CD8-positive, alpha-beta memory T cell (primary cell): ENCODE measurements around the gene SCART1. TPM values are rescaled to one million over a fixed set of nuclear protein-coding genes. Genes with fewer than 3 reads are reported as not detected.
"Not testable (repeated sequence)": the region's sequence is repeated elsewhere in the genome, so short reads cannot be mapped to it uniquely, and the experiment has no call there.

ENCODE experiments used
- CTCF ChIA-PET: fragments of 350-600 bp; sonication (Branson Sonifier 250); formaldehyde crosslinking; loops from one replicate; lab custom pipeline; 2021; ENCODE audit warnings: antibody characterized with exemption; lab: Charles Lee
- POLR2A ChIA-PET: fragments of 350-600 bp; sonication (Branson Sonifier 250); formaldehyde crosslinking; loops from one replicate; lab custom pipeline; 2021; ENCODE audit warnings: antibody characterized with exemption; lab: Charles Lee
- DNase-seq, 5 donors: peaks; one replicate each; pipeline versions ENCODE4 v3.0.0 to v3.0.0-alpha.2; 2020 to 2022; ENCODE audit warnings: mixed read lengths in 1 of 5
- H3K27ac ChIP-seq: one replicate; pipeline ENCODE4 v1.7.0; 2013; ENCODE audit warnings: low read depth, mild to moderate bottlenecking, low read length, moderate library complexity
- H3K27me3 ChIP-seq: 2 replicates; pipeline ENCODE4 v1.7.0; 2013; ENCODE audit warnings: low read length, mild to moderate bottlenecking; ENCODE audit not compliant: insufficient read depth, poor library complexity, severe bottlenecking
- H3K36me3 ChIP-seq: 2 replicates; pipeline ENCODE4 v1.7.0; 2013; ENCODE audit warnings: mild to moderate bottlenecking, low read length, moderate library complexity; ENCODE audit not compliant: insufficient read depth
- H3K4me1 ChIP-seq: 2 replicates; pipeline ENCODE4 v1.7.0; 2013; ENCODE audit warnings: mild to moderate bottlenecking, low read length, moderate library complexity; ENCODE audit not compliant: insufficient read depth
- H3K4me3 ChIP-seq: 2 replicates; pipeline ENCODE4 v1.7.0; 2013; ENCODE audit warnings: mild to moderate bottlenecking, low read length
- H3K9me3 ChIP-seq: 2 replicates; pipeline ENCODE4 v1.7.0; 2013; ENCODE audit warnings: mild to moderate bottlenecking, low read length
- H3K27ac Mint-ChIP-seq, 8 donors: one replicate each; pipeline ENCODE4 v1.8.0; 2020 to 2021; ENCODE audit warnings: mixed read lengths in 8 of 8, mild to moderate bottlenecking in 6 of 8, inconsistent platforms in 3 of 8, moderate library complexity in 3 of 8
- H3K27me3 Mint-ChIP-seq, 2 donors: one replicate each; pipeline ENCODE4 v1.8.0; 2020 to 2021; ENCODE audit warnings: mixed read lengths in 2 of 2, mild to moderate bottlenecking in 1 of 2, moderate library complexity in 1 of 2
- H3K36me3 Mint-ChIP-seq, 3 donors: one replicate each; pipeline ENCODE4 v1.8.0; 2020 to 2021; ENCODE audit warnings: mixed read lengths in 3 of 3, inconsistent platforms in 1 of 3, mild to moderate bottlenecking in 1 of 3
- H3K4me1 Mint-ChIP-seq, 3 donors: one replicate each; pipeline ENCODE4 v1.8.0; 2020 to 2021; ENCODE audit warnings: mixed read lengths in 3 of 3, inconsistent platforms in 1 of 3, mild to moderate bottlenecking in 1 of 3
- H3K4me3 Mint-ChIP-seq, 7 donors: one replicate each; pipeline ENCODE4 v1.8.0; 2020 to 2021; ENCODE audit warnings: mixed read lengths in 7 of 7, mild to moderate bottlenecking in 6 of 7, moderate library complexity in 4 of 7, inconsistent platforms in 2 of 7
- H3K9me3 Mint-ChIP-seq, 5 donors: one replicate each; pipeline ENCODE4 v1.8.0; 2020 to 2022; ENCODE audit warnings: mixed read lengths in 5 of 5, mild to moderate bottlenecking in 3 of 5, moderate library complexity in 2 of 5, inconsistent platforms in 1 of 5
- polyA plus RNA-seq: library from polyadenylated mRNA; unstranded; fragments of 300-500 nt; fragmentation: Illumina TruSeq; gene quantifications from one replicate; pipeline ENCODE4 v1.2.3, GENCODE V29; 2021
- total RNA-seq, 2 experiments: library from RNA; stranded (reverse); gene quantifications; one replicate each; pipeline ENCODE4 v1.2.3, GENCODE V29; 2021

SCART1 gene
- total and polyA plus RNA-seq, 3 experiments from 2014 or later, result 1.4 to 3.2 (median 1.5) TPM

DNA sequence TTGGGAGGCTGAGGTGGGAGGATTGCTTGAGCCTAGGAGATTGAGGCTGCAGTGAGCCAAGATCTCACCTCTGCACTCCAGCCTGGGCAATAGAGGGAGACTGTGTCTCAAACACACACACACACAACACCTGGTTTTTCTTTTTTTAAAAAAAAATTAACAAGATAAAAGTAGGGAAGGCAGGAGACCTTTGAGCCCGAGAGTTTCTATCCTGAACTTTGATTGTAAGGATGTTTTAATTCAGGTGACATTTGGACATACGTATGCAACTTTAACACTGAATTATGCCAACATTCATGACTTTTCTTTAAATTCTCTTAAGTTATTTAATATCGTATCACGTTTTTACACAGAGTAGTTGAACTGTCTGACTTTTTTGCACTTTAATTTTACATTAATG is 61.7 kb downstream of the SCART1 start:
- Histone ChIP-seq H3K27me3 (no peaks in the 10 kb centered on the region), H3K36me3 (no peaks in the 10 kb centered on the region), H3K4me3 (no peak overlapping the region), H3K27ac (no peak overlapping the region), H3K9me3 (no peaks in the 10 kb centered on the region), H3K4me1 (peaks cover 7% of the 10 kb centered on the region)
- no peak overlapping the region for H3K4me3 Mint-ChIP-seq
- DNase-seq, result no peak
- peaks cover 0 to 3% (median 0%) of the 10 kb centered on the region in 3 donors for H3K36me3 Mint-ChIP-seq
- H3K4me1 Mint-ChIP-seq, result peaks cover 7 to 12% (median 9%) of the 10 kb centered on the region in 3 donors
- H3K27ac Mint-ChIP-seq, result no peak overlapping the region
- peaks cover 8 to 27% of the 10 kb centered on the region in 2 donors for H3K27me3 Mint-ChIP-seq
- POLR2A ChIA-PET, result no interaction called here
- peaks cover 0 to 2% (median 0%) of the 10 kb centered on the region in 5 donors for H3K9me3 Mint-ChIP-seq
- CTCF ChIA-PET, result no interaction called here

DNA sequence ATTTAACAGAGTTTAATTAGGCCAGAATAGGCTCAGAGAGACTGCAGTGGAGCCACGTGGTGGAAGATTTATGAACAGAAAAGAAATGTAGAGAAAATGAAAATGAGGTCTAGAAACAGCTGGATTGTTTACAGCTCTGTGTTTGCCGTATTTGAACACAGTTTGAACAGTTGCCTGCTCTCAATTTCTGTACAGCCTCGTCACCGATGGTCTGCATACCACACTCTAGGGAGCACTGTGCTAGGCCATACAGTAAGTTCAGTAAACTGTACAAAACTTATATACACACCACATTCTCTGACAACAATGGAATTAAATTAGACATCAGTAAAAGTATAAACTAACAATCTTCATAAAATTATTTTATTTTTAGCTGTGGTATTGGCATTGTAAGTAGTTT is 62.3 kb downstream of the SCART1 start:
- H3K27ac ChIP-seq, result no peak overlapping the region
- no peak for DNase-seq
- CTCF ChIA-PET, result no interaction called here
- no peak overlapping the region for H3K4me3 Mint-ChIP-seq
- no peak overlapping the region for H3K27ac Mint-ChIP-seq
- H3K36me3 Mint-ChIP-seq, result peaks cover 0 to 3% (median 0%) of the 10 kb centered on the region in 3 donors
- no peaks in the 10 kb centered on the region for H3K9me3 ChIP-seq
- no peaks in the 10 kb centered on the region for H3K9me3 Mint-ChIP-seq
- no peaks in the 10 kb centered on the region for H3K36me3 ChIP-seq
- H3K4me3 ChIP-seq, result no peak overlapping the region
- no peaks in the 10 kb centered on the region for H3K27me3 ChIP-seq
- peaks cover 10 to 18% (median 14%) of the 10 kb centered on the region in 3 donors for H3K4me1 Mint-ChIP-seq
- POLR2A ChIA-PET, result no interaction called here
- peaks cover 5 to 23% of the 10 kb centered on the region in 2 donors for H3K27me3 Mint-ChIP-seq
- peaks cover 10% of the 10 kb centered on the region for H3K4me1 ChIP-seq

DNA sequence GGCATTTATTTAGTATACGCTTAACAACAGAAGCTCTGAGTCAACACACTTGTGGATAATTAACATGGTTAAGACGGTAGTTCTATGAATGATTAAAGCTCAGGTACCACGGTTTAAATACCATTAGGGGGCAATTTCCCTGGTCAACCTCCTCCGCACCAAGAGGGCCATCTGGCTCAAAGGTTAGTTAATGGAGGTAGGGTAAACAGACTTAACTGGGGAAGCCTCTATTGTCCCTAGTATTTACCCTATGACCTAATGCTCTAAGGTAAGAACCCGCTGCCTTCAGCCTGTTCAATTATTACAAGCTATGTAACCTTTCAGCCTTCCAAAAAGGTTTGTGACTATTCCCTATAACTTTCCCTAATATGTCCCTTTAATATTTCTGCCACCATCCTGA is 64.8 kb downstream of the SCART1 start:
- H3K27me3 ChIP-seq, POLR2A ChIA-PET, DNase-seq, H3K27ac Mint-ChIP-seq, H3K4me3 ChIP-seq, H3K36me3 ChIP-seq, H3K36me3 Mint-ChIP-seq, H3K27ac ChIP-seq, H3K4me3 Mint-ChIP-seq, H3K9me3 ChIP-seq: not testable (repeated sequence)
- Mint-ChIP-seq H3K4me1 (peaks cover 10 to 18% (median 14%) of the 10 kb centered on the region in 3 donors), H3K27me3 (peaks cover 0 to 11% of the 10 kb centered on the region in 2 donors), H3K9me3 (peaks cover 4 to 13% (median 6%) of the 10 kb centered on the region in 5 donors)
- peaks cover 10% of the 10 kb centered on the region for H3K4me1 ChIP-seq
- CTCF ChIA-PET, result interaction anchor here (1.0 to 1.4 kb wide), 2 partner anchors 10 to 189 kb away, joined by 3 to 9 read pairs; no protein-coding TSS in a partner anchor

Other genes starting within 250 kb of the SCART1 start
- gene UTF1, start 223.7 kb upstream of the SCART1 start, total RNA-seq, result not detected
- not detected for gene UTF1, start 223.7 kb upstream of the SCART1 start, polyA plus RNA-seq
- not detected for gene VENTX, start 216.1 kb upstream of the SCART1 start, total RNA-seq
- gene VENTX, start 216.1 kb upstream of the SCART1 start, polyA plus RNA-seq, result not detected
- 10 to 100 TPM; 67.0 to 70.0 TPM for gene ADAM8, start 177.1 kb upstream of the SCART1 start, total RNA-seq
- gene ADAM8, start 177.1 kb upstream of the SCART1 start, polyA plus RNA-seq, result 74.9 TPM
- gene TUBGCP2, start 145.1 kb upstream of the SCART1 start, total RNA-seq, result 10 to 100 TPM; 67.9 to 68.1 TPM
- 39.9 TPM for gene TUBGCP2, start 145.1 kb upstream of the SCART1 start, polyA plus RNA-seq
- gene ZNF511, start 145.0 kb upstream of the SCART1 start, total RNA-seq, result 10 to 100 TPM; 82.2 to 83.2 TPM
- gene ZNF511, start 145.0 kb upstream of the SCART1 start, polyA plus RNA-seq, result 90.8 TPM
- gene CALY, start 117.0 kb upstream of the SCART1 start, total RNA-seq, result 1 to 10 TPM in 1 of 2 experiments, under 1 TPM in 1; 0.92 to 1.3 TPM
- 0.83 TPM for gene CALY, start 117.0 kb upstream of the SCART1 start, polyA plus RNA-seq
- not detected for gene PRAP1, start 106.6 kb upstream of the SCART1 start, total RNA-seq
- not detected for gene PRAP1, start 106.6 kb upstream of the SCART1 start, polyA plus RNA-seq
- 10 to 100 TPM; 34.6 to 39.8 TPM for gene FUOM, start 95.9 kb upstream of the SCART1 start, total RNA-seq
- 22.9 TPM for gene FUOM, start 95.9 kb upstream of the SCART1 start, polyA plus RNA-seq
- gene ECHS1, start 80.6 kb upstream of the SCART1 start, total RNA-seq, result 10 to 100 TPM; 74.7 to 76.3 TPM
- gene ECHS1, start 80.6 kb upstream of the SCART1 start, polyA plus RNA-seq, result 103 TPM
- gene PAOX, start 74.7 kb upstream of the SCART1 start, total RNA-seq, result 1 to 10 TPM; 6.4 to 6.7 TPM
- gene PAOX, start 74.7 kb upstream of the SCART1 start, polyA plus RNA-seq, result 16.8 TPM
- 10 to 100 TPM; 53.9 to 54.6 TPM for gene MTG1, start 59.8 kb upstream of the SCART1 start, total RNA-seq
- gene MTG1, start 59.8 kb upstream of the SCART1 start, polyA plus RNA-seq, result 38.5 TPM
- gene SPRN, start 29.3 kb upstream of the SCART1 start, total RNA-seq, result not detected
- gene SPRN, start 29.3 kb upstream of the SCART1 start, polyA plus RNA-seq, result 0.43 TPM
- under 1 TPM; 0.28 to 0.40 TPM for gene CYP2E1, start 73.4 kb downstream of the SCART1 start, total RNA-seq
- gene CYP2E1, start 73.4 kb downstream of the SCART1 start, polyA plus RNA-seq, result 0.68 TPM
- 1 to 10 TPM; 1.5 to 1.6 TPM for gene SYCE1, start 111.6 kb downstream of the SCART1 start, total RNA-seq
- gene SYCE1, start 111.6 kb downstream of the SCART1 start, polyA plus RNA-seq, result 0.33 TPM
- under 1 TPM in 1 of 2 experiments, not detected in 1; 0.20 TPM for gene FRG2B, start 172.8 kb downstream of the SCART1 start, total RNA-seq
- not detected for gene FRG2B, start 172.8 kb downstream of the SCART1 start, polyA plus RNA-seq